Posterior cingulate gyrus (tissue), 11 donors: ENCODE measurements around the gene TRAT1.
"Not testable (repeated sequence)": the region's sequence is repeated elsewhere in the genome, so short reads cannot be mapped to it uniquely, and the experiment has no call there.

ENCODE experiments used
- DNase-seq, 10 donors: peaks; one replicate each; pipeline versions ENCODE4 v3.0.0 to v3.0.0-alpha.2; 2020 to 2021; ENCODE audit warnings: mixed read lengths in 3 of 10
- intact Hi-C: fragments of 100-400 bp; cut with DNase I; formaldehyde crosslinking; loops from one replicate; pipeline ENCODE4 v1.15.1; 2023

The TRAT1 gene, protein sequence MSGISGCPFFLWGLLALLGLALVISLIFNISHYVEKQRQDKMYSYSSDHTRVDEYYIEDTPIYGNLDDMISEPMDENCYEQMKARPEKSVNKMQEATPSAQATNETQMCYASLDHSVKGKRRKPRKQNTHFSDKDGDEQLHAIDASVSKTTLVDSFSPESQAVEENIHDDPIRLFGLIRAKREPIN

DNA sequence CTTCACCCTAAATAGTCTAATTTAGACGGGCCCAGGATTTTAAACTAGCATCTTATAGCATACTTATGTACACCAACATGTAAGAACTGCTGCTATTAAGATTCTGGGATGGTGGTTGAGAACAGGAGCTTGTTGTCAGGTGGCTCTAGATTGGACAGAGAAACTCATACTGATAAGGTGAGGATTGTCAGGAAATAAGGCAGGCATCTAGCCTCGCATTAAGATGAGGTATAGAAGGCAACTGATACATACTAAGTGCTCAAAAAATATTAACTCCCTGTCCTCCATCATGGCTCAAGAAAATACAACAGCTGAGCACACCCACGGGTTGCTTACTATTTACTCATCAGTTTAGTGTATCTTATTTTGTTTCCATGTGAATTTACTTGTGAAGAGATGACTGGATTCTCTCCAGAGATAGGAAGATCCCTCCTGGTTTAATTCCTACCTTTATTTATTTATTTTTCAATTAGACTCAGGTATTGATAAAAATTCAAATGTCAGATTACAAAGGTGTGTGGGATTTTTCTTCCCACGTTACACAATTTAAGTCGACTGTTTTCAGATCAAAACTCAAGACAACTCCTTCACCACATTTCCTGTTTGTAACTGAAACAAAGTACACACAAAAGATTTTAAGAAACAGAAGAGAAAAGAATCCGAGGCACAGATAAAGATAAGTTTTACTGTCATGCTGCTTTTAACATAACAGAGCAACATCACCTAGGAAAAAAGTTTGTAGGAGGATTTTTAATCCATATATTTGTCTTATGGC, at the start of gene TRAT1:
TSS of gene TRAT1 (plus strand) at position 664 of the 775 bp plus-strand sequence. CDS start 142 bp downstream, outside the sequence.
- intact Hi-C loops = no loop called here
- DNase-seq = no peak

DNA sequence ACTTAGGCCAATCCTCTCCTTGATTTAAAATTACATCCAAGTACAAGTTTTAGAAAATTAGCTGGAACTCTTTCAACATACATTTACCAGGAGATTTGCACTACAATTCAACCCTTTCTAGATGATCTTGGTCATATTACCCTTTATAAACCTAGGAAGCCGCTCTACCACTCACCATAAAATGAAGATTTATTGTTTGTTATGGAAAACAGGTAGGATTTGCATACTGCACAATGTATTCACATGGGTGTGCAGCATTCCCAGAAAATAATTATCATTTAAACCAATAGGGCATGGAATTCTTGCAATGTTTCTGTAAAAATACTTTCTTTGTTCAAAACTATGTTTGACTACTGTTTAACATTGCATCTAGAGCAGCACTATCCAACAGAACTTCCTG, 46.9 kb upstream of the TRAT1 start:
- no peak for DNase-seq
- intact Hi-C loops = no loop called here

DNA sequence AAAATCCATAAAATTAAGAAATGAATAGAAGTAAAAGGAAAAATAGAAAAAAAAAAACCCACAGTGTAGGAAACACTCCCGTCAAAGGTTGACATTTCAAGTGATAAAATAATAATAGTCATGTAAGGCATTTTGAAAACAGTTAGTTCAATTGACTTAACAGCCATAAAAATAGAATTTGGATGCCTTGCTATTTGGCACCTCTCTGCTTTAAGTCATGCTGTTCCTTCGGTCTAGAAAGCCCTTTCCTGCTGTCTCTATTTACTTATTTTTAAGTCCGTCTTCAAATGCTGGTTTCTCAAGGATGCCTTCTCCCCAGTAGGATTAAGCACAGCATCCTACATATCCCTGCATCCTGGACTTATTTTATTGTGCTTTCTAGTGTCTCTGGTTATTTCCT, 43.1 kb upstream of the TRAT1 start:
- intact Hi-C loops = no loop called here
- DNase-seq = no peak

DNA sequence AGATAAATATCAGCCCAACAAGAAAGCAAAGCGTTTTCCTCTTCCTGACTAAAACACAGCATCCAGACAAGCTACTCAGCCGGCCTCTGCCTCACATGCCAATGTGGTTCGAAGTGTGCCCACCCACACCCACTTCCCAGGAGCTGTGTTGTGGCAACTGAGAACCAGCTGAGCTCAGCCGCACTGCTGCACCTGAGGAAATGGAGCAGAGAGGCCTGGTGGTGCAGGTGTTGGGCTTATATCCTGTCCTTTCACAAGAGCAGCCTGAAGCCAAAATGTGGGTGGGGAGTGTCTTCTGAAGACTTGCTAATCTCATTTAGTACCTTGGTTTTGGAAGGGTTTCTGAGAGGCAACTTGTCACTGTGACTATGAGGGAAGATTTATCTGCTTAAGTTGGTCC, 42.4 kb upstream of the TRAT1 start:
- DNase-seq = peak in 2 of 10 donors; percentile 7 to 76
- intact Hi-C loops = no loop called here

DNA sequence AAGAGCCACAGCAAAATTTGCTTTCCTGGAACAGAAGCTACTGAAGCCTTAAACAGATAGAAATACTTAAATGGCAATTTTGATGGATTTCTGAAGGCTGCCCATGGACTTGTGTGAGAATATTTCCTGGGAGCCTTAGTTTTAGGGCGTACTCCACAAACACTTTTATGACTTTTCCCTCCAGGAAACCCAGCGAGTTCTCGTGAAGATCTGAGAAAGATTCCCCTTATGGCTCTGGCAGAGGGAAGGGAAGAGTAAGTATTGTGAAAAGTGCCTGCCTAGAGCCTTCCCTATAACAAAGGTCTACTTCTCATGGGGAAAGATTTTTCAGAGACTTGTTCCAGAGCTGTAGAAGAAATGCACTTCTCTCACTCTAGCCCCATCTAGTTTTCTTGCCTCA, 31.1 kb upstream of the TRAT1 start:
- intact Hi-C loops = no loop called here
- no peak for DNase-seq

DNA sequence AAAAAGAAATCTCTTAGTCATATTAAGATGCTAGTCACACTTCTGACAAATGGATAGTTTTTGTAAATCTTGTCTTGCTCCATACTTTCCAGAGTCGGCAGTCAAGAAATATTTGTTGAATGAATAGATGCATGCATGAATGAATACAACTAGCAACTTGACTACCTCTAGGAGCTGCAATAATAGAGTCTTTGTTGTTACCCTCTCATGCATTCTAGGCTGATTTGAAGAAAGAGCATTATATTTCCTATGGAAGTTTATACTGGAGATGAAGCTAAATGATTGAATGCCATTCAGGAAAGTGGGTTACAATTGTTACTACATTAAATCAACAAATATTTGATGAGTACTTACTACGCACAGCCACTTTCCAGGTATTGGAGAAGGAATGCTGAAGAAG, 18.1 kb upstream of the TRAT1 start:
- intact Hi-C loops = no loop called here

DNA sequence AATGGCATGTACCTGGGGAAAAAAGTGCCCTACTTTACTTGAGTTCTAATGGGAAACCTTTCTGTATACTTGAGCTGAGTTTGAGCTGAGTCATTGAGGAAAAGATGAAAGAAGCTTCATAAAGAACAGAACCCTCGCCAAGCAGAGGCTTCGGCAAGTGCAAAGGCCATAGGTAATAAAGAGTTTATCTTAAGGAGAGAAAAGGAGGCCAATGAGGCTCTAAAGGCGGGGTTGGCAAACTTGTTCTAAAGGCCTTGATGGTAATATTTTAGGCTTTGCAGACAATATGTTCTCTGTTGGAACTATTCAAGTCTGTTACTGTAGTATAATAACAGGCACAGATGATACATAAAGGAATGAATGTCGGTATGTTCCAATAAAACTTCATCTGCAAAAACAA, 17.6 kb upstream of the TRAT1 start:
- intact Hi-C loops = no loop called here
- DNase-seq = no peak

More for the DNA sequence above, 18.1 kb upstream of the TRAT1 start:
- no peak for DNase-seq

DNA sequence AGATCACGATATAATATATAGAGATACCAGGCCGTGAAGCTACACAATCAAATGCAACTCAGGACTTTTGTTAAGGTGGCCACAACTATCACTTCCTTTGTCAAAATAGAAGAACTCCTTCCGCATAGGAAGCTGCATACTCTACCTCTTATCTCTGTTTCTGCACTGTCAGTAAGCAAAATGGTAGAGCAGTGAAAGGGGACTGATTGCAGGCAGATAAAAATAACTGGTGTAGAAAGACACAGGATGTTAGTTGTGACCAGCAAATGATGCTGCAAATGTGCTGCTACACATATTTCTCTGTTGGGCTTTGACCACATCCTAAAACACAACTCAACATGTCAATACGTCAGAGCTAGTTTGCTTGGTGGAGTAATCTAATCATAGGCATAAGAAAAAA, 16.3 kb upstream of the TRAT1 start:
- no peak for DNase-seq
- intact Hi-C loops = no loop called here

DNA sequence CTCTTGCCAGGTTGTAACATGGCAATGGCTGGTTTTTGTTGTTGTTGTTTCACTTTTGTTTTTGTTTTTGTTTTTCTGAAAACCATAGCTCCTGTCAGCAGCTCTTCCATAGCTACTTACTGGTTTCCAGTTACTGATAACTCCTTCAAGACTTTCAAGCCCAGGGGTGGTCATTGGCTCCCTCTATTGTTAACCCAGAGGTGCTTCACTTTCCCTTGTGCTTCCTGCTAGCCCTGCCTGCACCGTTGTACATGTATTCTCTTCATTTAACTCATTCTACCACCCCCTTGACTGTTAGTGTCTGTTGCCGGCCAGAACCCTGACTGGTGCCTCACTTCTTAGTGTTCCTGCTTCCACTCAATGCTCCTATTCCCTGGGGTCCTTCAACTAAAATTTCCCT, 4.2 kb upstream of the TRAT1 start:
- intact Hi-C loops = no loop called here
- DNase-seq = no peak

DNA sequence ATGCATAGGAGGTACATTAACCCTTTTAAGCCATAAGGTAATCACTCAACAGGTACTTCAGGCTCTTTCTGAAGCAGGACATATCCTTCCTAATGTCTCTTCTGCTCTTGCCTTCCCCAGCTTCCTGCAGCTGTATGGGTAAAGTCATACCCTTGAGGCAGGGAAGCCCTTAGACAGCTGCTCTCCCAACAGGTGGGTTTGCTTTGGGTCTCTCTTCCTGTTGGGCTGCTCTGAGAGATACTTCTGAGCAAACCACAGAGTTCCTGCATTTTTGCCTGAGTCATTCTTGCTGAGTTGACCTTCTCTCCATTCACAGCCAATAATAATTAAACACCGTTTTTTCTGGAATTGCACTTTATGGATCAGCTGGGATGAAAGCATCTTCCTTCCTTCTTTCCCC, 2.0 kb upstream of the TRAT1 start:
- intact Hi-C loops = no loop called here
- no peak for DNase-seq

DNA sequence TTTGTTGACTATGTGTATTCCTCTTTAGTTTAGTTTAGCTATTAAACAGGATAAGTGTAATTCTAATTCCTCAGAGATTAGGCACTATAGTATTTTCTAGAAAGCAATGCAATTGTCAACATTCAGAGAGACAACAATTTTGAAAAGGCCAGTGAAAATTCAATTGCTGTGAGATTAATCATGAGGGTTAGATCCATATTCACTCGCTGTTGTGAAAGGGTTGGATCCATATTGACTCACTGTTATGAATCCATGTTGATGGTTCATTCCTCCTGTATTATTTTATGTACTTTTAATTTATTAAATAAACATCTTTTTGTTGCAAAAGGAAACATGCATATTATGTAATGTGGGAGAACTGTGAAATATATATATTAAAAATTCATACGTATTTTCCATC, 641 bp downstream of the TRAT1 start:
- DNase-seq = no peak
- intact Hi-C loops = no loop called here

DNA sequence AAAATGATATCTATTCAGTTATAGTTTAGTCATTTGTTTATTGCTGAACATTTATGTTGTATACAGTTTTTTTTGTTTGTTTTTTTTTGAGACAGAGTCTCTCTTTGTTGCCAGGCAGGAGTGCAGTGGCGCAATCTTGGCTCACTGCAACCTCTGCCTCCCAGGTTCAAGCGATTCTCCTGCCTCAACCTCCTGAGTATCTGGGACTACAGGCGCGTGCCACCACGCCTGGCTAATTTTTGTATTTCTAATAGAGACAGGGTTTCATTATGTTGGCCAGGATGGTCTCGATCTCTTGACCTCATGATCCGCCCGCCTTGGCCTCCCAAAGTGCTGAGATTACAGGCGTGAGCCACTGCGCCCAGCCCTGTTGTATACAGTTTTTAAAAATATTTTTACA, 1.2 kb downstream of the TRAT1 start:
- DNase-seq, intact Hi-C loops: not testable (repeated sequence)

DNA sequence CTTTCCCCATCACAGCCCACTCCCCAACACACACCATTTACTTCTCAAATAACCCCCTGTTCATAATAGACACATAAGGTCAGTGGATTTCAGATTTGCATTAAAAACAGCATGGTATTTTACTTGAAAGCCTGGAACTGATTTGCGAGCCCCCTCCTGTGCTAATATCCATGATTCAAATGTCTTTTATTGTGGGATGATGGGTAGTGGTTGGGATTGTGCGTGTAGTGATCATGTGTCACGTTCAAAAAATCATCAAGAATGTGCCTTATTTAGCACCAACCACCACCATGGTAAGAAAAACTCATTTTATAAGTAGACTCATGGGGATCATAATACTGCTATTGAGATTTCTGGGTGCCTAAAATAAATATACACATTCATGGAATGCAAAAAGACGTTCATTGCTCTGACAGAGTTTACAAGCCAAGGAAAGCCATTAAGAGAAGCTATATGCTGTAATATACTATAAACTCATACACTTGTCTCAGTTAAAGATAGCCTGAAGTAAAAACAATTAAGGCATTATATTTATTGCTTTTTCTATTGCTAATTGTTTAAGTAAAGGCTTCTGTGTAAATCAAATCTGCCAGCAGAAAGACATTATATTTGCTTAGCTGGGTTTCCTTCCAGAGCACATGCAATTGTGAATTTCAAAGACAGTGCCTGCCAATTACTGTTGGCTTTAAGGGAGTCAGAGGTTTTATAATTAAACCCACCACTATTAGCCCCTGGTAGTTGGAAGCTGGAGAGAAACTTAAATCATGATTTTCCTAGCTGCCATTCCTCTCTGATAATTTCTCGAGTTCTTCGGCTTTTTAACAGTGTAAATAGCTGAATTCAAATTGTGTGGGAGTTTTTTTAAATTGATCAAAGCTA, 4.0 kb downstream of the TRAT1 start:
- intact Hi-C loops = no loop called here

DNA sequence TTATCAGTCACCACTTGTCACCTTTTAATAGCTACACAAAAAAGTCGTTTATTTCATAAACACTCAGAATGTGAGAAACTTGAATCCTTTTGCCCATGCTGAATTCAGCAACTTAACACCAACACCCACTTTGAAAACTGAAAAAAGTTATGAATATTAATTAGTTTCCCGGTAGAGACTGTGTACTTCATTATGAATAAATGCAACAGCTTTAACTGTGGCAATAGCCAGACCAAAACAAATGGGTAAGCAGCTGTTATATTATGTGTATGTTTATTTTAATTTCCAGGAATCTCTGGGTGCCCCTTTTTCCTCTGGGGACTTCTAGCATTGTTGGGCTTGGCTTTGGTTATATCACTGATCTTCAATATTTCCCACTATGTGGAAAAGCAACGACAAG, 7.8 kb downstream of the TRAT1 start:
- DNase-seq = no peak
- intact Hi-C loops = no loop called here

More for the DNA sequence above, 4.0 kb downstream of the TRAT1 start:
- DNase-seq = no peak

DNA sequence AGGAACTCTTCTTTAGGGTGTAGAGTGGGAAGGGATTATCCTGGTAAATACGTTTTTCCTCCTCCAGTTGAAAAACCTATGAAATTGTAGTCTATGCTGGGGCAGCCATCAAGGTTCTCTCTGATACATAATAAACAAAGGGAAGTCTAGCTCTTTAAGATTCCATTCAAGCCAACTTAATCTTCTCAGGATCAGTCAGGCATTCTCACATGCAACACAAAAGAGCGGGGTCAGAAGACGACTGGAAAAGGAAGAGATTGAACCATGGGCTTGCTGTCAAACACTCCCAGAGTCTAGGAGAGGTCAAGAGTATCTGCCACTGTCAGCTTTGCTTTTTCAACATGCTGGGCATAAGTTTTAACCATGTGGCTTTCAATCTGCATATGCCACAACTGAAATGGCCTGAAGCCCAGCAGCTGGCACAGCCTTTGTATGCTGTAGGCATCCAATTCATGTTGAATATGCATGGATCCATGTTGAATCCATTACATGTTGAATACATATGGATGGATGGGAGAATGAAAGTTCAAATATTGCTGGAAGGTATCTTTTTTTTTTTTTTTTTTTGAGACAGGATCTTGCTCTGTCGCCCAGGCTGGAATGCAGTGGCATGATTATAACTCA, 8.5 kb downstream of the TRAT1 start:
- no peak for DNase-seq
- intact Hi-C loops = no loop called here

DNA sequence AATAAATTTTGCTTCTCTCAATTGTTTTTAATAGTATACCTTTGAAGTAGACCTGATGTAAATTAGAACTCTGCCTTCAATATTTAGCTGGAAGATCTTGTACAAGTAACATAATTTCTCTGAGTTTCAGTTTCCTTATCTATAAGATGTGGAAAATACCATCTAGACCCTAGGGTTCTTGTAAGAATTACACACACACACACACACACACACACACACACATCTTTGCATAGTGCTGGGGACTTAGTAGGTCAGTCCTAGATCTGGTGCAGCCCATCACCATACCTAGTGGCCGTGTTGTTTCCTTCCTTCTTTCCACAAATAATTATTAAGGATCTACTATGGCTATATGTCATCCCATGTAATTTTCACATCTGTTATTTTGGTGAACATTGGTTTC, 11.0 kb downstream of the TRAT1 start:
- no peak for DNase-seq
- intact Hi-C loops = no loop called here

DNA sequence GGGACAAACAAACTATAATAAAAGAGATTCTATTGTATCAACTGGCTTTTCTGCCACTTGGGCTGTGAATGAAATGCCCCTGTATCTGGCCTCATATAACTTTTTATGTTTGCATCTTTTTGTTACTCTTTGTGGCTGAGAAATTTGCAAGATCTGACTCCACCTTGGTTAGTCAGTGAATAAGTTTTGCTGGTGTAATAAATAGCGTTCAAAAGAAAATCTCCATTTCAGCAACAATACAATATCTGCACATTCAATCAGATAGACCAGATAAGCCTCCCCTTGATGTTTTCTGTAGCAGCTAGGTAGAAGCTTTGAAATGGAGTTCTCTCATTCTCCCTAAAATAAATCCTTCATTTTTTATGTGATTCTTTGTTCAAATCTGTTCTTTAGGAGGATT, 12.0 kb downstream of the TRAT1 start:
- DNase-seq = no peak
- intact Hi-C loops = no loop called here

DNA sequence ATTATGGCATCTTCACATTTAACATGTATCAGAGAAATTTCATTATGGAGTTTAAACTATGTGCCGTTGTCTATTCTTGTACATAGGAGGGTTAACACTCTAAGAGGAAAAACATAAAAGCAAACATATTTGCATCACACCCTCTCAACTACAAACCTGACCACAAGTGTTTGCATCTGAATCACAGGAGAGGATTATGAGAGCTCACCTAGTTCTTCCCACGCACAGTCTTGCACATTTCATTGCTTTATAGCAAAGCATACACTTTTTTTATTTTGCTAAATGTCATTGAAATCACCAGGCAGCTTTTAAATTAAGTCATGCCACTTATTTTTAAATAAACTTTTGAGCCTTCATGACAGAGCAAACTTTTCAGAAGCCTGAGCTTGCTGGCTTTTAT, 12.5 kb downstream of the TRAT1 start:
- DNase-seq = no peak
- intact Hi-C loops = no loop called here

DNA sequence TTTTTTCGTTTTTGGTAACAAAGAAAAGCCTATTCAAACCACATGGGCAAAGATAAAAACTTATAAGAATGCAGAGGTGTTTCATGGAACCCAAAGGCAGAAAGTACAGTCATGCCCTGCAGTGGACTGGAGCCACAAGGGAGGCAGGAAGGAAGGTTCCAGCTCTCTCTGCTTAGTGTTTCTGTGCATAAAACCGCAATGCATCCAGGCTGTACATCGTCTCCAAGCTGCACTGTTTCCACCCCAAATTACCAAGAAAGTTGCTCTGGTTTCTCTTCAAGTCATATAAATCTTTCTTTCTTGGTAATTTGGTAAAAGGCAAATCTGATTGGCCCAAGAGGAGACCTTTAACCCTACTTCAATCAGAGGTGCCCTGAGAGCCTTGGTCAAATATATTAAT, 15.8 kb downstream of the TRAT1 start:
- DNase-seq = no peak
- intact Hi-C loops = no loop called here

DNA sequence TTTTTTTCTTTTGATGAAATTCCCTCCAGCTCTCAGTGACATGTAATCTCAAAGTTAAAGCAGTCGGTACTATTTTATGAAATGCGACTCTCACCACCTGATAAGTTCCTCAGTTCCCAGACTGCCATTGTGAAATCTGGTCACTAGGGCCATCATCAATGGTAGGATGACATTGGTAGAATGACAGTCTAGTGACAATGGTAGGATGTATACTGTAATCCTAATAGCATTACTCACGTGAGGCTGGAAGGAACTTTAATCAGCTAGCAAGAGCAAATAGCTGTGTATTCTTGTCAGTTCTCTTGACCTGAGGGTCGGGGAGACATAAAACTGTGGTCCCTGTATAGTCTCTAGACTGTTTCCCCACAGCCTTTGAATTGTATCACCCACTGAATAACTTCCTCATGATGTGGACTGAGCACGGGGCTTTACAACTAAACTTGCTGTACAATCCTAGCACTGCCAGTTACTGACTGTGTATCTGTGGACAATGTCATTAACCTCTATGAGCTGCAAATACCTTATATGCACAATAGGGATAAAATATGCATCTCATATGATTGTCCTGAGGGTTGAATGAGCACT, 23.2 kb downstream of the TRAT1 start:
- DNase-seq = no peak
- intact Hi-C loops = no loop called here

DNA sequence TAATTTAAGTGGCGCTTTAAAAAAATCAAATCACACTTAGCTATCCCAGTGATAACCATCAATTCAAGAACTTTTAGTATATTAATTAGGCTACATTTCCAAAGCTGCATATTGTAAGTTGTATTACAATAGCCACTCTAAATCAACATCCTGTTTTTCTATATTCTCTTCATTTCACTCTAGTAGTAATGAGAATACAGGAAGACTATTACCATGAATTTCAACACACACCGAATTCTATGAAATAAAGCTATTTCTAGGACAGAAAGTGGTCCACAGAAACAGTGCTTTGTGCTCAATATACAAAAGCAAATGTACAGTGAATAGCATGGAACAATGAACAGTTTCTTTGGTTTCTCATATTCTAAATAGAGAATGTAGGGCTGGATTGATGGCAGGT, 24.6 kb downstream of the TRAT1 start:
- DNase-seq = no peak
- intact Hi-C loops = no loop called here
